Activated T-helper 1 cell treated with anti-CD3 and anti-CD28 coated beads, Interleukin-2, amount 50 U/mL, for 16 hours (primary cell): ENCODE measurements around the gene C19orf44.
"Not testable (repeated sequence)": the region's sequence is repeated elsewhere in the genome, so short reads cannot be mapped to it uniquely, and the experiment has no call there.

Experiments
- DNase-seq, 2 donors: peaks; one replicate each; pipeline ENCODE4 v3.0.0-alpha.2; 2020; ENCODE audit warnings: low read depth in 1 of 2, low spot score in 1 of 2

The C19orf44 gene

GRCh38 chr19:16495982-16496612 is at the start of gene C19orf44, which contains the start of gene CALR3:
TSS of gene C19orf44 (plus strand) at chr19:16496394. CDS start at chr19:16500793, 4,399 bp downstream.
TSS of gene CALR3 (minus strand) at chr19:16496167. CDS start at chr19:16496129, 38 bp downstream.
- peak; percentile 93 to 95 for DNase-seq

GRCh38 chr19:16446724-16447368 is 49.3 kb upstream of the C19orf44 start:
- no peak for DNase-seq

GRCh38 chr19:16448872-16449271 is 47.3 kb upstream of the C19orf44 start:
- not testable (repeated sequence) for DNase-seq

GRCh38 chr19:16449330-16449961 is 46.7 kb upstream of the C19orf44 start:
- no peak for DNase-seq

GRCh38 chr19:16452325-16452724 is 43.9 kb upstream of the C19orf44 start:
- DNase-seq = no peak

GRCh38 chr19:16454351-16454918 is 41.8 kb upstream of the C19orf44 start:
- no peak for DNase-seq

- DNase-seq = no peak
Measured at GRCh38 chr19:16455489-16455888, 40.7 kb upstream of the C19orf44 start.

GRCh38 chr19:16456652-16457194 is 39.5 kb upstream of the C19orf44 start:
- no peak for DNase-seq

- DNase-seq = no peak
Measured at GRCh38 chr19:16457195-16457953, 38.8 kb upstream of the C19orf44 start.

- no peak for DNase-seq
Measured at GRCh38 chr19:16457954-16458331, 38.3 kb upstream of the C19orf44 start.

- no peak for DNase-seq
Measured at GRCh38 chr19:16458391-16459341, 37.5 kb upstream of the C19orf44 start.

GRCh38 chr19:16459680-16460079 is 36.5 kb upstream of the C19orf44 start:
- no peak for DNase-seq

- no peak for DNase-seq
Measured at GRCh38 chr19:16460454-16460853, 35.7 kb upstream of the C19orf44 start.

GRCh38 chr19:16461630-16462051 is 34.6 kb upstream of the C19orf44 start:
- DNase-seq = no peak

- no peak for DNase-seq
Measured at GRCh38 chr19:16462757-16463250, 33.4 kb upstream of the C19orf44 start.

GRCh38 chr19:16463341-16463990 is 32.7 kb upstream of the C19orf44 start:
- DNase-seq = no peak

- DNase-seq = no peak
Measured at GRCh38 chr19:16463991-16464575, 32.1 kb upstream of the C19orf44 start.

GRCh38 chr19:16465239-16465638 is 31.0 kb upstream of the C19orf44 start:
- no peak for DNase-seq
